BLaER1 treated with 17β-estradiol and CSF1 and Interleukin-3, amounts not matched to agents 10 nM and 100 nM (cell line): ENCODE data around the gene PPP2R5E.
A peak's percentile ranks its signal among the peaks of the same experiment; 100 is the strongest.
"Not testable (repeated sequence)": the region's sequence is repeated elsewhere in the genome, so short reads cannot be mapped to it uniquely, and the experiment has no call there.

Experiments used
- H3K27ac ChIP-seq, 11 experiments: shearing (Covaris generic); formaldehyde crosslinking; 2 replicates each; pipeline ENCODE4 v1.8.1; 2022
- H3K27me3 ChIP-seq, 11 experiments: shearing (Covaris generic); formaldehyde crosslinking; 2 replicates each; pipeline ENCODE4 v1.8.1; 2022
- H3K36me3 ChIP-seq, 11 experiments: shearing (Covaris generic); formaldehyde crosslinking; 2 replicates each; pipeline ENCODE4 v1.8.1; 2022
- H3K4me1 ChIP-seq, 10 experiments: shearing (Covaris generic); formaldehyde crosslinking; 2 replicates each; pipeline ENCODE4 v1.8.1; 2022
- H3K4me2 ChIP-seq, 11 experiments: shearing (Covaris generic); formaldehyde crosslinking; 2 replicates each; pipeline ENCODE4 v1.8.1; 2022
- H3K4me3 ChIP-seq, 10 experiments: shearing (Covaris generic); formaldehyde crosslinking; 2 replicates each; pipeline ENCODE4 v1.8.1; 2022
- H3K9ac ChIP-seq, 11 experiments: shearing (Covaris generic); formaldehyde crosslinking; 2 replicates each; pipeline ENCODE4 v1.8.1; 2022
- H3K9me3 ChIP-seq, 11 experiments: shearing (Covaris generic); formaldehyde crosslinking; replicated peaks in 1 of 11; 2 replicates each; pipeline ENCODE4 v1.8.1; 2022
- H4K20me1 ChIP-seq, 11 experiments: shearing (Covaris generic); formaldehyde crosslinking; 2 replicates each; pipeline ENCODE4 v1.8.1; 2022
- Cebpa-rat ChIP-seq, 11 experiments: shearing (Covaris generic); IDR thresholded peaks; 2 replicates each; pipeline ENCODE4 v1.8.1; 2022

Gene PPP2R5E

DNA sequence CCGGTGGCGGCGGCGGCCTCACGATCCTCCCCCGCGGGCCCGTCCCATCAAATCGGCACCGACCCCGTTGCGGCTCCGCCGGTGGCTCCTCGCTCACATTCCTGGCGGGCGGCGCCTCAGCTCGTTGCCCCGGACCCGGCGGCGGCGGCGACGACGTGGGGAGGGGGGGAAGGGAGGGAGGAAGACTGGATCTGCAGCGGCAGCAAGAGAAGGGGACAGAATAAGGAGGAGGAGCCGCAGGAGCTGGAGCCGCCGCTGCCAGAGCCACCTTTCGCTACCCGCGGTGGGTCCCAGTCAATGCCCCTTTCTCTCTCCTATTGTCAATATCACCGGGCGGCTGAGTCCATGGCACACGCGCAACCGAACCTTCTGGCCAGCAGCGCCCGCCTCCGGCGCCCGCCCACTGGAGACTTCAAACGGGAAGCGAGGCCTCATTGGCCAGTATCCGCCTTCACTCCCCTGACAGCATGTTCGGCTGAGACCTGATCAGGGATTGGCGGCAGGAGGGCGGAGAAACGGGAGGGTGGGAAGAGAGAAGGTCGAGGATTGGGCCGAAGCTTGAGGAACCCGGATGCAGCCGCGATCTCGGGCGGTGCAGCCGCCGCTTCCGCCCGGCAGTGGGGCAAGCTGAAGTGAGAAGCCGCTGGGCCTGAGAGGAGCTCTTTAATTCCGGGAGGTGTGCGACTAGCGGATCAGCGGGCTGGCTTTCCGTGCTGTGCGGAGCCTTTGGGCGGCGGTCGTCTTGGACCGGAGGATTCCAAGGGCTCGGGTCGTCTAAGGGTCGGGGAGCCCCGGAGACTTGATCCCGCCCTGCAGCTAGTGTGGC lies at the start of gene PPP2R5E:
Gene PPP2R5E, minus strand, starts transcription at position 378 of the 826 bp plus-strand sequence. CDS start 3,692 bp downstream, outside the sequence.
- Histone ChIP-seq H3K4me1 (peaks cover 15 to 25% (median 23%) of the 10 kb centered on the region in 10 experiments; a peak in 19 of 20 replicates), H3K27ac (peak within 1 kb of the TSS; percentile 78 to 90 (median 85)), H4K20me1 (peaks cover 9 to 34% (median 20%) of the 10 kb centered on the region in 11 experiments; a peak in 20 of 22 replicates), H3K4me2 (peak within 1 kb of the TSS; percentile 86 to 100 (median 95)), H3K27me3 (no peaks in the 10 kb centered on the region), H3K4me3 (peak within 1 kb of the TSS; percentile 78 to 95 (median 90)), H3K9me3 (no peaks in the 10 kb centered on the region), H3K36me3 (peaks cover 17 to 27% (median 23%) of the 10 kb centered on the region in 11 experiments), H3K9ac (peak within 1 kb of the TSS; percentile 90 to 97 (median 94))
- no peak for TF ChIP-seq Cebpa-rat (IDR thresholded peaks at IDR 0.05)

DNA sequence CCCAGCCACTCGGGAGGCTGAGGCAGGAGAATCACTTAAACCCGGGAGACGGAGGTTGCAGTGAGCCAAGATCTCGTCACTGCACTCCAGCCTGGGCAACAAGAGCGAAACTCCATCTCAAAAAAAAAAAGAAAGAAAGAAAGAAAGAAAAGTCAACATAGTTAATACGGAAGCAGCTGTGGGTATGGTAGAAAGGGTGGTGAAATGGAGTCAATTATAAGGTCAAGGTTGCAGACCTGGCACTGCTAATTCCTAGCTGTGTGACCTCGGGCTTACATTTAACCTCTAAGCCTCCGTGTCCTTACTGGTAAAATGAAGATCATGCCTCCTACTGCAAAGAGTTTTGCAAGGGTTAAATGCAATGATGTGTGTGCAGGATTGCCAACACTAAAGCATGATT lies 39.9 kb upstream of the PPP2R5E start:
- H3K9me3 ChIP-seq, H3K4me2 ChIP-seq, H3K9ac ChIP-seq, H3K27ac ChIP-seq, H3K27me3 ChIP-seq, H3K36me3 ChIP-seq, H3K4me3 ChIP-seq, H4K20me1 ChIP-seq: not testable (repeated sequence)
- peaks cover 0 to 11% (median 0%) of the 10 kb centered on the region in 10 experiments; a peak in 4 of 20 replicates for H3K4me1 ChIP-seq

DNA sequence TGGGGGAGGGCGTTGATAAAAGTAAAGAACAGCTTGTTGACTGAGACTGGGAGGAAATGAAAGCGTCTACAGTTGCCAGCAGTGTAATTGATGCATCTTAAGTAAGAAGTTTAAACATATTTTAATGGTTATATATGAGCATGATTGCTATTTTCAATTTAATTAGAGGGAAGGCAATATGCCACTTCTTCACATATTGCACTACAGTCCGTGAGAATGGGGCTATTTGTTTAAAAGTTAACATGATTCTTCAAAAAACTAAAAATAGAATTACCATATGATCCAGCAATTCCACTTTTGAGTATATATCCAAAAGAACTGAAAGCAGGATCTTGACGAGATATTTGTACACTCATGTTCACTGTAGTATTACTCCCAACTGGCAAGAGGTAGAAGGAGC lies 38.3 kb upstream of the PPP2R5E start:
- no peaks in the 10 kb centered on the region for H3K36me3 ChIP-seq
- peak overlapping the region in 2 of 11 experiments; percentile 39 to 46; a peak in 4 of 22 replicates for H3K4me2 ChIP-seq
- no peak for TF ChIP-seq Cebpa-rat (IDR thresholded peaks at IDR 0.05)
- peaks cover 0 to 11% (median 0%) of the 10 kb centered on the region in 10 experiments; a peak in 4 of 20 replicates for H3K4me1 ChIP-seq
- no peaks in the 10 kb centered on the region for H3K9me3 ChIP-seq
- no peak overlapping the region for H3K4me3 ChIP-seq
- H3K9ac ChIP-seq: no peak overlapping the region
- H3K27me3 ChIP-seq: no peaks in the 10 kb centered on the region
- no peaks in the 10 kb centered on the region for H4K20me1 ChIP-seq
- no peak overlapping the region for H3K27ac ChIP-seq

DNA sequence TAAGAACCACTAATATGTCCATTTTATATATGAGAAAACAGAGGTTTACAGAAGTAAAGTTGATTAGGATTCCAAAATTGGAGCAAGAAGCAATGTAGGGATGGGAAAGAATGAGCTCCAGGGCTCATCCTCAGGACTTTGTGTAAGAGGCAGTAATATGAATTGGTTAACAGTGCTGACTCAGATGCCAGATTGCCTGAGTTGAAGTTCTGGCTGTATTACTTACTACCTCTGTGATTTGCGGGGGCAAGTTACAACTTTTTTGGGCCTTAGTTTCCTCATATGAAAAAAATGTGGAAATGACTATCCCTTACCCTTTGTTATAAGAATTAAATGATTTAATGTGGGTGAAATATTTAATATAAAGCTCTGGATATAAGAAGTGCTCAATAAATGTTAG lies 35.1 kb upstream of the PPP2R5E start:
- Histone ChIP-seq H3K9ac (no peak overlapping the region), H3K27me3 (no peaks in the 10 kb centered on the region), H4K20me1 (no peaks in the 10 kb centered on the region), H3K36me3 (no peaks in the 10 kb centered on the region), H3K4me1 (peaks cover 0 to 11% (median 0%) of the 10 kb centered on the region in 10 experiments; a peak in 4 of 20 replicates), H3K9me3 (no peaks in the 10 kb centered on the region), H3K4me3 (no peak overlapping the region), H3K27ac (no peak overlapping the region), H3K4me2 (no peak overlapping the region)
- TF ChIP-seq Cebpa-rat (IDR thresholded peaks at IDR 0.05): no peak

DNA sequence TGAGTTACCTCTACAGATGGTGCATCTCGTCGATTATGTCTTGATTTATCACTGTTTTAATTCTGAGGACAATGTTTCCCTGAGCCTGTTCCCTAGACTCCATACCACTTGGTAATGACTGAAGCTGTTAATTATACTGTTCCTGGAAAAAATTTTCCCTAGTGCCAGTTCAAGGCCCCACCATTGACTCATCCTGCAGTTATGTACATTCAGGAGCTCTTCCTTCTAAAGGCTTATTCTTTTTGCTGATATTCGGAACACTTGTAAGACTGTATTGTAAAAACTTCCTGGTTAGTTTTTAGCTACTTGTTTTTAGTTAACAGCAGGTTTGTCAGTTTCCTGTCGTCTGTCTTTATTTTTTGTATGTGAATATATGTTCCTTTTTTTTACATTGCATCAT lies 30.4 kb upstream of the PPP2R5E start:
- no peak overlapping the region for H3K4me3 ChIP-seq
- H3K36me3 ChIP-seq: no peaks in the 10 kb centered on the region
- no peak overlapping the region for H3K27ac ChIP-seq
- no peaks in the 10 kb centered on the region for H3K4me1 ChIP-seq
- no peak for TF ChIP-seq Cebpa-rat (IDR thresholded peaks at IDR 0.05)
- H3K9ac ChIP-seq: no peak overlapping the region
- no peaks in the 10 kb centered on the region for H3K27me3 ChIP-seq
- H3K9me3 ChIP-seq: no peaks in the 10 kb centered on the region
- no peaks in the 10 kb centered on the region for H4K20me1 ChIP-seq
- no peak overlapping the region for H3K4me2 ChIP-seq

DNA sequence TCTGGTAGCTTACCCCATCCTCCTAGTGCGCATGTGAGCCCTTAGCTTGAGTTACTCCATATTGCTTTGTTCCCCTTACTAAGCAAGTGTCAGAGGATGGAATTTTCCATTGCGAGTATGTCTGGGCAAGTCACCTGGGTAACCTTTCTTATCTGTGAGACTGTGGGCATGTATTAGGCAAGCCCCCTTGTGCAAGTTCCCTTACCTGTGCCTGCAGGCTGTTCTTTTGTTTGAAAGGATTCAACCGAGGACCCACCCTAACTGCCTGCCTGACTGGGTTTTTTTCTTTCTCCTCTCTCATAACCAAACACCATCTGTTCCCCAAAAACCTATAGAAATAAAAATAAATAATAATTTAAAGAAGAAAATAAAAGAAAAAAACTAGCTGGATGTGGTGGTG lies 22.3 kb upstream of the PPP2R5E start:
- Histone ChIP-seq H3K4me3 (no peak overlapping the region), H3K4me1 (peaks cover 0 to 31% (median 0%) of the 10 kb centered on the region in 10 experiments; a peak in 6 of 20 replicates), H3K4me2 (0 out of 22 replicates have a peak overlapping the region, but pooled peaks of 1 of the 11 experiments have one; percentile 80), H3K9ac (no peak overlapping the region), H4K20me1 (no peaks in the 10 kb centered on the region), H3K27me3 (no peaks in the 10 kb centered on the region), H3K27ac (no peak overlapping the region), H3K9me3 (no peaks in the 10 kb centered on the region), H3K36me3 (no peaks in the 10 kb centered on the region)
- no peak for TF ChIP-seq Cebpa-rat (IDR thresholded peaks at IDR 0.05)

DNA sequence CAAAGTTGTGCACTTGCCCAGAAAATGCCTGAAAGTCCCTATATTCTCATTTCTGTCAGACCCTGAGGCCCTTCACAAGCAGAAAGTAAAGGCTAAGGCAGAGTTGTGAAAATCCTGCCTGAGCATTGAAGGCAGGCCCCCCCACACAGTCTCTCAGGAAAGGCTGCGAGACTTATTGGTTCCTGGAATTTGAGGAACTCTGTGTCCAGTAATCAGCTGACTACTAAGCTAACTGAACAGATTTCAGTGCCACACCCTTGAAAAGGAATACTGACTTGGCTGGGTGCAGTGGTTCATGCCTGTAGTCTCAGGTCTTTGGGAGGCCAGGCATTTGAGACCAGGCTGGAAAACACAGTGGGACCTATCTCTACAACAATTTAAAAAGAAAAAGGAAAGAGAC lies 21.1 kb upstream of the PPP2R5E start:
- peak overlapping the region in 3 of 11 experiments; percentile 38 to 48 (median 42); a peak in 5 of 22 replicates for H3K27ac ChIP-seq
- H3K27me3 ChIP-seq: no peaks in the 10 kb centered on the region
- H3K4me2 ChIP-seq: peak overlapping the region in 3 of 11 experiments; percentile 43 to 80 (median 55); a peak in 6 of 22 replicates
- H3K9me3 ChIP-seq: no peaks in the 10 kb centered on the region
- H3K9ac ChIP-seq: no peak overlapping the region
- peaks cover 0 to 31% (median 0%) of the 10 kb centered on the region in 10 experiments; a peak in 6 of 20 replicates for H3K4me1 ChIP-seq
- no peaks in the 10 kb centered on the region for H4K20me1 ChIP-seq
- H3K36me3 ChIP-seq: no peaks in the 10 kb centered on the region
- H3K4me3 ChIP-seq: no peak overlapping the region
- no peak for TF ChIP-seq Cebpa-rat (IDR thresholded peaks at IDR 0.05)

DNA sequence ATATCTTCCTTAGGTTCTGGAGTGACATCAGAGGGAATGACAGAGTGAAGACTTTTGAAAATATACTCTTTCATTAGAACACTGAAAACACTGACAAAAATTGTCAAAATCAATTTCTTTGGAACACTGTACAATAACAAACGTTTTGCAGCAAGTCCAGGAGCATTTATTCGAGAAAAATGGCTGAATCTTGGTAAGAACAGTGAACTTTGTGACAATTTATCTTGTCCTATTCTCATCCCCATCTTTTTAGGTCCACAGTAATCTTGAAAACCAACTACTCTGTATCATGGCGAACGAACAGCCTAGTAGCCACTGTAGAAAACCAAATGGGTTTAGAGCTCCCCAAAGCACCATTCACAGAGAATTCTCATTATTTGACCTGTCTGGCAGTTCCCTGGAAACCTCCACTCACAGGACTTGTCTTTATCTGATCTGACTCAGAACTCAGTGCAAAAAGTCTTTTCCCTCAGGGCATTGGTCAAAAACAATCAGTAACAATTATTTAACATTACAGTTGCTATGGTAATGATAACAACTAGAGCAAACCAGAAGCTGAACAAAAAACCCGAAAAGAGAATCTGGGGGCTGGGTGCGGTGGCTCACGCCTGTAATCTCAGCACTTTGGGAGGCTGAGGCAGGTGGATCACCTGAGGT lies 20.3 kb upstream of the PPP2R5E start:
- H3K4me1 ChIP-seq: peaks cover 0 to 31% (median 0%) of the 10 kb centered on the region in 10 experiments; a peak in 6 of 20 replicates
- no peaks in the 10 kb centered on the region for H3K36me3 ChIP-seq
- H3K4me2 ChIP-seq: peak overlapping the region in 3 of 11 experiments; percentile 43 to 80 (median 55); a peak in 6 of 22 replicates
- no peak overlapping the region for H3K9ac ChIP-seq
- no peaks in the 10 kb centered on the region for H4K20me1 ChIP-seq
- no peaks in the 10 kb centered on the region for H3K9me3 ChIP-seq
- H3K4me3 ChIP-seq: no peak overlapping the region
- H3K27me3 ChIP-seq: no peaks in the 10 kb centered on the region
- no peak for TF ChIP-seq Cebpa-rat (IDR thresholded peaks at IDR 0.05)
- peak overlapping the region in 3 of 11 experiments; percentile 38 to 48 (median 42); a peak in 3 of 22 replicates for H3K27ac ChIP-seq

DNA sequence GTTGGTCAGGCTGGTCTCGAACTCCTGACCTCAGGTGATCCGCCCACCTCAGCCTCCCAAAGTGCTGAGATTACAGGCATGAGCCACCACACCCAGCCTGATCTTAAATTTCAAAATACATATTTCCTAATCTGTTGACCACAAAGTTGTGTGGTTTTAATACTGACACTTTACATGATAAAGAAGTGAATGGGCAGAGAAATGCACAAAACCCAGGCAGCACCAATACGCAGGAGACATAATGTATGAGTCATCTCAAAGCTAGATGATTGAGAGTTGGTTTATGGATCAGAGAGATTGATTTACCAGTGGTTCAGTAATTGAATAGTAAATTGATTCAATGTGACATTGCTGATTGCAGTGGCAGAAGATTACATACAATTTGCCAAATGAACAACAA lies 19.2 kb upstream of the PPP2R5E start:
- Histone ChIP-seq H3K9ac (no peak overlapping the region), H3K4me3 (no peak overlapping the region), H3K27ac (no peak overlapping the region), H3K4me1 (peaks cover 0 to 31% (median 0%) of the 10 kb centered on the region in 10 experiments; a peak in 6 of 20 replicates), H3K4me2 (peak overlapping the region in 2 of 11 experiments; percentile 19 to 24; a peak in 2 of 22 replicates), H3K36me3 (no peaks in the 10 kb centered on the region), H4K20me1 (no peaks in the 10 kb centered on the region), H3K27me3 (no peaks in the 10 kb centered on the region), H3K9me3 (no peaks in the 10 kb centered on the region)
- no peak for TF ChIP-seq Cebpa-rat (IDR thresholded peaks at IDR 0.05)
